A549 (cell line): ENCODE results near the gene TRAF3IP1. TPM values are rescaled to one million over a fixed set of nuclear protein-coding genes. Genes with fewer than 3 reads are reported as not detected.

Source experiments
- ATAC-seq, 2 experiments: fragments of 200-7000 bp in 1 of 2; fragments of >200 bp in 1 of 2; cut with Nextera tagmentation in 1 of 2; cut with Tn5 transposase in 1 of 2; 3 replicates each; pipeline versions ENCODE4 v1.8.0 to v1.9.1; 2018 to 2020; ENCODE audit warnings: mild to moderate bottlenecking in 1 of 2, moderate library complexity in 1 of 2
- CTCF ChIA-PET: fragments of 300-600 bp; sonication (Branson Sonifier 250); formaldehyde crosslinking; extraction: SDS; loops from one replicate; lab custom pipeline; 2021; ENCODE audit warnings: antibody characterized with exemption, inconsistent platforms; lab: Yijun Ruan, JAX
- POLR2A ChIA-PET: fragments of 350-600 bp; formaldehyde crosslinking; extraction: SDS; loops from one replicate; lab custom pipeline; 2021; ENCODE audit warnings: antibody characterized with exemption, inconsistent platforms; lab: Yijun Ruan, JAX
- DNase-seq, 2 experiments: peaks; one replicate each; pipeline versions ENCODE4 v3.0.0 to v3.0.0-alpha.2; 2011 to 2016; ENCODE audit warnings: low read depth in 1 of 2, low spot score in 1 of 2
- FAIRE-seq: peaks from 2 replicates; lab custom pipeline; 2011; peaks lifted over from hg19 to GRCh38; lab: Jason Lieb, UNC
- H3K27ac ChIP-seq, 2 experiments: fragments of >200 bp; sonication (Bioruptor Twin); formaldehyde crosslinking; 3 replicates each; pipeline ENCODE4 v1.5.1; 2016 to 2017
- H3K4me1 ChIP-seq: fragments of >200 bp; sonication (Bioruptor Twin); formaldehyde crosslinking; 3 replicates; pipeline ENCODE4 v1.6.1; 2016
- H3K4me2 ChIP-seq: fragments of >200 bp; sonication (Bioruptor Twin); formaldehyde crosslinking; 3 replicates; pipeline ENCODE4 v1.6.1; 2016
- H3K4me3 ChIP-seq: fragments of >200 bp; sonication (Bioruptor Twin); formaldehyde crosslinking; 3 replicates; pipeline ENCODE4 v1.5.1; 2016
- H3K9me3 ChIP-seq: fragments of >200 bp; sonication (Bioruptor Twin); formaldehyde crosslinking; 3 replicates; pipeline ENCODE4 v1.6.1; 2016
- CBX2 ChIP-seq: fragments of 200-600 bp; sonication (generic); IDR thresholded peaks from 2 replicates; pipeline ENCODE4 v1.6.1; 2016; ENCODE audit warnings: low read depth, mild to moderate bottlenecking, borderline replicate concordance
- CBX8 ChIP-seq: fragments of 200-600 bp; sonication (generic); IDR thresholded peaks from 2 replicates; pipeline ENCODE4 v1.6.1; 2016
- CHD2 ChIP-seq: fragments of 150-350 bp; IDR thresholded peaks from 2 replicates; pipeline ENCODE4 v1.6.1; 2014; ENCODE audit warnings: low read length; ENCODE audit not compliant: partially characterized antibody
- CHD4 ChIP-seq: fragments of 200-600 bp; sonication (generic); IDR thresholded peaks from 2 replicates; pipeline ENCODE4 v1.6.1; 2016; ENCODE audit warnings: antibody characterized with exemption, mild to moderate bottlenecking, borderline replicate concordance
- FOSB ChIP-seq: fragments of 250-450 bp; sonication (Bioruptor Pico); IDR thresholded peaks from 2 replicates; pipeline ENCODE4 v1.5.0; 2020; ENCODE audit warnings: mild to moderate bottlenecking, moderate library complexity
- GATA3 ChIP-seq: IDR thresholded peaks from 2 replicates; pipeline ENCODE4 v1.6.1; 2012; ENCODE audit warnings: borderline replicate concordance
- HDAC2 ChIP-seq: fragments of 200-600 bp; sonication (generic); IDR thresholded peaks from 2 replicates; pipeline ENCODE4 v1.6.1; 2016
- JUNB ChIP-seq: fragments of >200 bp; sonication (Bioruptor Twin); formaldehyde crosslinking; IDR thresholded peaks from 2 replicates; pipeline ENCODE4 v1.6.1; 2016
- NFE2L2 ChIP-seq: fragments of 150-350 bp; conservative IDR thresholded peaks from 2 replicates; pipeline ENCODE4 v1.6.1; 2014; ENCODE audit warnings: low read length
- NR3C1 ChIP-seq: fragments of >200 bp; sonication (Bioruptor Twin); formaldehyde crosslinking; IDR thresholded peaks from 3 replicates; pipeline ENCODE4 v1.6.1; 2017
- PHF8 ChIP-seq: fragments of 200-600 bp; sonication (generic); IDR thresholded peaks from 2 replicates; pipeline ENCODE4 v1.6.1; 2016; ENCODE audit warnings: low read depth, mild to moderate bottlenecking, antibody characterized with exemption, moderate library complexity, borderline replicate concordance
- POLR2AphosphoS2 ChIP-seq: conservative IDR thresholded peaks from 2 replicates; pipeline ENCODE4 v1.6.1; 2012; ENCODE audit warnings: low read length, improper control_type of control experiment, inconsistent platforms
- RAD21 ChIP-seq, 2 experiments: fragments of >200 bp in 1 of 2; sonication (Bioruptor Twin) in 1 of 2; formaldehyde crosslinking in 1 of 2; IDR thresholded peaks in 1 of 2; conservative IDR thresholded peaks in 1 of 2; 2 replicates in 1 of 2; 3 replicates in 1 of 2; pipeline ENCODE4 v1.6.1; 2012 to 2018; ENCODE audit warnings: inconsistent platforms in 1 of 2
- TP53 ChIP-seq: fragments of 250-450 bp; sonication (Bioruptor Pico); IDR thresholded peaks from 2 replicates; pipeline ENCODE4 v1.5.0; 2021; ENCODE audit warnings: mild to moderate bottlenecking, moderate library complexity
- ZC3H11A ChIP-seq: fragments of 450-650 bp; IDR thresholded peaks from 2 replicates; pipeline ENCODE4 v1.6.1; 2014; ENCODE audit warnings: antibody characterized with exemption, mild to moderate bottlenecking
- ZFP36 ChIP-seq: fragments of 450-650 bp; IDR thresholded peaks from 2 replicates; pipeline ENCODE4 v1.6.1; 2014; ENCODE audit warnings: borderline replicate concordance; ENCODE audit not compliant: partially characterized antibody
- WGBS: methylation state at CpG from one replicate; pipeline ENCODE4 v1.1.6; 2017; ENCODE audit errors: missing lambda C conversion rate; 5-methylcytosine and 5-hydroxymethylcytosine counted together
- polyA plus RNA-seq, 4 experiments: library from polyadenylated mRNA; depleted of rRNA in 3 of 4; stranded (reverse); fragments of >200 nt; fragmentation: RNase III in 1 of 4; extraction: RNeasy Plus Mini Kit Qiagen cat#74134 plus additional on column Dnase treatment in 1 of 4; gene quantifications; 2 replicates in 3 of 4; 3 replicates in 1 of 4; pipeline ENCODE4 v1.2.3, GENCODE V29; 2011 to 2017
- TF ChIP-seq, protein P1 (sequence below): IDR thresholded peaks from 2 replicates; pipeline ENCODE4 v1.6.1; 2012
- TF ChIP-seq, protein P2 (sequence below): fragments of >200 bp; sonication (Bioruptor Twin); formaldehyde crosslinking; IDR thresholded peaks from 2 replicates; pipeline ENCODE4 v1.6.1; 2016

TRAF3IP1 gene
- polyA plus RNA-seq, 2 of the 4 experiments (the other 2 are of a cell fraction): 10.6 to 19.2 TPM

DNA sequence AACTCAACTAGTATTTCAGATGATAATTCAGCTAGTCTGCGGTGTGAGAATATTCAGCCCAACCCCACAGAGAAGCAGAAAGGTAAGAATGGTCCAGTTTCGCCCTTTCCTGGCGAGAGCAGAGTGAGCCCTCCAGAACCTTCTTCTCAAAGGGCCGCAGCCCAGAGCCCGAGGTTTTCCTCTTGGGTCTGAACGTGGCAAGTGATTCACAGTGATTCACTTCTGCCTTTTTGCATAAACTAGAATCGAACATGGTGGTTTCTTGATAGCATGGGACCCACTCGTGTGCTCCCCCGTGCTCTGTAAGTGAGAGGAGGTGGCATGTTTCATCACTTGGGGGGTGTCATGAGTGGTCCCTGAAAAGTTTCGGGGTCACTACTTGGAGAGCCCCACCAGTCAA lies 24.2 kb downstream of the TRAF3IP1 start (continued):
- TF ChIP-seq, protein P1, sequence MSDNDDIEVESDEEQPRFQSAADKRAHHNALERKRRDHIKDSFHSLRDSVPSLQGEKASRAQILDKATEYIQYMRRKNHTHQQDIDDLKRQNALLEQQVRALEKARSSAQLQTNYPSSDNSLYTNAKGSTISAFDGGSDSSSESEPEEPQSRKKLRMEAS: no peak
- TF ChIP-seq JUNB: no peak

DNA sequence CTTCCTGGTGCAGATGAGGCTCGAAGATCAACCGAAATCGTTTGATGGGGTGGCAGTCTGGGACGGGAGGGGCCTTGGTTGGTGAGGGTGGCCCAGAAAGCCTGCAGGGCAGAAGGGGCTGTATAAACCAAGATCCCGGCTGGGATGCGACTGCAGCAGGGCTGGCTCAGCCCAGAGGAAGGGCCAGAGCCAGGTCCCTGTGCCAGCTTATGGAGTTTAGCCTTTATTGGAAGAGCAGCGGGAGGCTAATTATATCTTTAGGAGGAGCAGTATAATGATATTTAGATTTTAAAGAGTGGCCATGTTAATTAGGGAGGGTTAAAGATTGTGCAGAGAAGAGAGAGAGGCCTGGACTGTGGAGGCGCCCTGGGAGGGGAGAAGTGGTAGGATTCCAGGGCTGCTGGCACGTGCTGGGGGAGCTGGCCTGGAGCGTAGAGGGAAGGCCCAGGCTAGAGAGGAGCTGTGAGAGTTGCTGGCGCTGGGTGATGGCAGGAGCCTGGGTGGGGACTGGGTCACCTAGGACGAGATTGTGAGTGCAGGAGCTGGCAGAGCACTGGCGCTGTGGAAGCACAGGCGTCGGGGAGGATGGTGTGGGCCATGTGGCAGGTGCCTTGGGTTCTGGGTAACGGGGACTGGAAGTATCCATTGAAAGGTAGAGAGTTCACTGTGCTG lies 25.1 kb downstream of the TRAF3IP1 start:
- ATAC-seq (peak in 1 of 2 experiments; percentile 30; a peak in 2 of 6 replicates), FAIRE-seq (no peak), DNase-seq (no peak)
- Histone ChIP-seq H3K4me3 (no peak overlapping the region), H3K4me2 (no peak overlapping the region), H3K9me3 (no peaks in the 10 kb centered on the region), H3K27ac (no peak overlapping the region), H3K4me1 (no peaks in the 10 kb centered on the region)
- no peak for TF ChIP-seq NR3C1
- TF ChIP-seq CBX8: no peak
- no peak for TF ChIP-seq ZC3H11A
- TF ChIP-seq JUNB: no peak
- no peak for TF ChIP-seq RAD21 (conservative IDR thresholded peaks at IDR 0.05 in 1 of 2, IDR thresholded peaks at IDR 0.05 in 1 of 2)
- TF ChIP-seq TP53 (CRISPR knock-in tag): no peak
- TF ChIP-seq PHF8: no peak
- no peak for TF ChIP-seq CHD2
- TF ChIP-seq FOSB (CRISPR knock-in tag): no peak
- no peak for TF ChIP-seq CBX2
- TF ChIP-seq NFE2L2: no peak
- no peak for TF ChIP-seq ZFP36
- no peak for TF ChIP-seq HDAC2
- no peak for TF ChIP-seq POLR2AphosphoS2
- TF ChIP-seq, protein P1: no peak
- TF ChIP-seq CHD4: no peak
- TF ChIP-seq, protein P2, sequence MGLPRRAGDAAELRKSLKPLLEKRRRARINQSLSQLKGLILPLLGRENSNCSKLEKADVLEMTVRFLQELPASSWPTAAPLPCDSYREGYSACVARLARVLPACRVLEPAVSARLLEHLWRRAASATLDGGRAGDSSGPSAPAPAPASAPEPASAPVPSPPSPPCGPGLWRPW: no peak
- TF ChIP-seq GATA3: no peak
- ChIA-PET POLR2A (no interaction called here), CTCF (interaction anchor here (1.0 to 2.0 kb wide), 3 partner anchors 11 to 90 kb away, joined by 3 to 5 read pairs (median 3); no protein-coding TSS in a partner anchor)
- 94% methylated on average over 16 of the region's 16 CpGs for WGBS

DNA sequence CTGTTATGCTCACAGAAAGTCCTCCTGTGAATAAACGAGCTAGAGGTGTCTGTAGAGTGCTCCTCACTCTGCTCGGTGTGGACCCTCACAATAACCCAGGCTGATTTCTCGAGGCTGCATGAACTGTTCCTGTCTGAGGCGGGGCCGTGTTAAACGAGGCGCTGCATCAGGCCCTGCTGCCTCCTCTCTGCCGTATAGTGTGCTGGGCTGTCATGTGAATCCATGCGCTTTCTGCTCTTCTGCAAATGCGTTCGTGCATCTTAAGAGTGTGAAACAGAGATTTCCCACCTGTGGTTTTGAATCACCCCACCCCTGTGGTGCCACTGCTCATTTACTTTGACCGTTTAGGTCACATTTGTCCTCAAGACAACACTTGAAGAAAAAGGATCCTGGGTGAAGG lies 26.2 kb downstream of the TRAF3IP1 start:
- DNase-seq: no peak
- H3K4me2 ChIP-seq: no peak overlapping the region
- WGBS: 89% methylated on average over 11 of the region's 12 CpGs
- no peak for ATAC-seq
- no peak overlapping the region for H3K27ac ChIP-seq
- no peak for FAIRE-seq
- no peak overlapping the region for H3K4me3 ChIP-seq
- no peak for TF ChIP-seq TP53 (CRISPR knock-in tag)
- TF ChIP-seq, all 56 proteins: peak for 0
- H3K9me3 ChIP-seq: no peaks in the 10 kb centered on the region
- ChIA-PET POLR2A (no interaction called here), CTCF (interaction anchor here (0.5 to 2.2 kb wide), 3 partner anchors 11 to 438 kb away, joined by 3 to 11 read pairs (median 5); no protein-coding TSS in a partner anchor)
- H3K4me1 ChIP-seq: no peaks in the 10 kb centered on the region

DNA sequence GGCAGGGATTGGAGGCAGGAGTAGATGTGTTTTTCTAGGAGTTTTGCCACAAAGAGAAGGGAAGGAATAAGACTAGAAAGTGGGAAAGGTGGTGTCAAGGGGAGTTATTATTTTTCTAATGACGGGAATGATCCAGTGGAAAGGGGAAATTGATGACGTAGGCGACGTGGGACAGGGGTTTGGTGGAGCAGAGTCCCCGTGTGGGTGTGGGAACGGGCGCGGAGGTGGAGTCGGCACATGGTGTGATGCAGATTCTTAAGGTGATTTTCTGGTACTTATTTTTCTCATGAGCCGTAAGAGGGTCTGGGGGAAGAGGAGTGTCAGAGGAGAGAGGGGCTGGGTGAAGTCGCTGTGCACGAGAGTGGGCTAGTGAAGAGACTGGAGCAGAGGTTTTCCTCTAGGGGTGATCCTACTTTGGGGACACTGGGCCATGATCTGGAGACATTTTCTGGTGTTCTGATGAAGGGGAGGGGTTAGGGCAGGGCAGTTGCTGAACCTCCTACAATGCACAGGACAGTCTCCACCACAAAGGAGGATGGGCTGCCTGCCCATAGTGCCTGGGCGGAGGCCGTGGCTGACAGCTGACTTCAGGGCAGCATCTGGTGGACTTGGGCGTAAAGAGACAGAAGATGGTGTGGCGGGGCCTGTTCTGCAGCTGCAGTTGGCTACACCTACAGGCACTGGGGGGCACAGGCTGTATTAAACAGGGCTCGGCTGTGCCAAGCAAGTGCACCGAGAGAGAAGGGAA lies 30.0 kb downstream of the TRAF3IP1 start:
- no peak overlapping the region for H3K27ac ChIP-seq
- CTCF ChIA-PET: no interaction called here
- ATAC-seq (no peak), DNase-seq (no peak), FAIRE-seq (no peak)
- POLR2A ChIA-PET: no interaction called here
- TF ChIP-seq FOSB (CRISPR knock-in tag): no peak
- H3K4me2 ChIP-seq: no peak overlapping the region
- 93% methylated on average over 18 of the region's 18 CpGs for WGBS
- H3K9me3 ChIP-seq: no peaks in the 10 kb centered on the region
- H3K4me3 ChIP-seq: no peak overlapping the region
- H3K4me1 ChIP-seq: no peaks in the 10 kb centered on the region
